T-helper 1 cell treated with Interleukin-12 subunit alpha and Interleukin-12 subunit beta and Interleukin-4 antibody, amounts not matched to agents 30 μg/mL and 1 μg/mL, for 36 hours (primary cell): Measurements from ENCODE around the gene ITGAX.
"Not testable (repeated sequence)": the region's sequence is repeated elsewhere in the genome, so short reads cannot be mapped to it uniquely, and the experiment has no call there.

Source experiments
- H3K27ac Mint-ChIP-seq: one replicate; pipeline ENCODE4 v1.8.0; 2021; ENCODE audit warnings: mild to moderate bottlenecking, mixed read lengths
- H3K27me3 Mint-ChIP-seq: one replicate; pipeline ENCODE4 v1.8.0; 2021; ENCODE audit warnings: low read depth, mixed read lengths
- H3K36me3 Mint-ChIP-seq: one replicate; pipeline ENCODE4 v1.8.0; 2021; ENCODE audit warnings: low read depth, mixed read lengths
- H3K4me1 Mint-ChIP-seq: one replicate; pipeline ENCODE4 v1.8.0; 2021; ENCODE audit warnings: low read depth, mixed read lengths
- H3K4me3 Mint-ChIP-seq: one replicate; pipeline ENCODE4 v1.8.0; 2021; ENCODE audit warnings: mild to moderate bottlenecking, moderate library complexity, mixed read lengths
- H3K9me3 Mint-ChIP-seq: one replicate; pipeline ENCODE4 v1.8.0; 2021; ENCODE audit warnings: mixed read lengths

ITGAX gene

GRCh38 chr16:31403590-31404352, 48.8 kb downstream of the ITGAX start:
- peaks cover 14% of the 10 kb centered on the region for H3K9me3 Mint-ChIP-seq
- H3K36me3 Mint-ChIP-seq = peaks cover 9% of the 10 kb centered on the region
- H3K4me3 Mint-ChIP-seq = no peak overlapping the region
- H3K4me1 Mint-ChIP-seq = peaks cover 6% of the 10 kb centered on the region
- no peak overlapping the region for H3K27ac Mint-ChIP-seq
- peaks cover 10% of the 10 kb centered on the region for H3K27me3 Mint-ChIP-seq

- Mint-ChIP-seq H3K9me3 (peaks cover 7% of the 10 kb centered on the region), H3K27ac (no peak overlapping the region), H3K27me3 (peaks cover 14% of the 10 kb centered on the region), H3K4me3 (no peak overlapping the region), H3K4me1 (peaks cover 6% of the 10 kb centered on the region), H3K36me3 (peaks cover 3% of the 10 kb centered on the region)
Measured at GRCh38 chr16:31404353-31405064, 49.5 kb downstream of the ITGAX start.

- no peak overlapping the region for H3K4me3 Mint-ChIP-seq
Measured at GRCh38 chr16:31407406-31407805, 52.4 kb downstream of the ITGAX start.

GRCh38 chr16:31409433-31409832, 54.5 kb downstream of the ITGAX start:
- peaks cover 7% of the 10 kb centered on the region for H3K4me1 Mint-ChIP-seq
- H3K4me3 Mint-ChIP-seq = no peak overlapping the region
- peaks cover 14% of the 10 kb centered on the region for H3K27me3 Mint-ChIP-seq
- H3K9me3 Mint-ChIP-seq = no peaks in the 10 kb centered on the region
- H3K36me3 Mint-ChIP-seq = no peaks in the 10 kb centered on the region
- no peak overlapping the region for H3K27ac Mint-ChIP-seq

More at GRCh38 chr16:31407406-31407805, 52.4 kb downstream of the ITGAX start:
- Mint-ChIP-seq H3K27me3 (peaks cover 14% of the 10 kb centered on the region), H3K9me3 (no peaks in the 10 kb centered on the region), H3K36me3 (no peaks in the 10 kb centered on the region), H3K27ac (no peak overlapping the region), H3K4me1 (peaks cover 1% of the 10 kb centered on the region)

GRCh38 chr16:31410082-31410481, 55.1 kb downstream of the ITGAX start:
- Mint-ChIP-seq H3K4me3 (no peak overlapping the region), H3K27me3 (peaks cover 14% of the 10 kb centered on the region), H3K9me3 (no peaks in the 10 kb centered on the region), H3K4me1 (peaks cover 12% of the 10 kb centered on the region), H3K36me3 (no peaks in the 10 kb centered on the region), H3K27ac (no peak overlapping the region)

- no peak overlapping the region for H3K27ac Mint-ChIP-seq
- H3K4me3 Mint-ChIP-seq = no peak overlapping the region
- H3K9me3 Mint-ChIP-seq = no peaks in the 10 kb centered on the region
- H3K36me3 Mint-ChIP-seq = no peaks in the 10 kb centered on the region
- peaks cover 14% of the 10 kb centered on the region for H3K27me3 Mint-ChIP-seq
- peaks cover 19% of the 10 kb centered on the region for H3K4me1 Mint-ChIP-seq
Measured at GRCh38 chr16:31411024-31411844, 56.3 kb downstream of the ITGAX start.

- no peaks in the 10 kb centered on the region for H3K36me3 Mint-ChIP-seq
- H3K27me3 Mint-ChIP-seq = peaks cover 11% of the 10 kb centered on the region
- no peak overlapping the region for H3K4me3 Mint-ChIP-seq
- H3K4me1 Mint-ChIP-seq = peaks cover 23% of the 10 kb centered on the region
- H3K9me3 Mint-ChIP-seq = no peaks in the 10 kb centered on the region
- no peak overlapping the region for H3K27ac Mint-ChIP-seq
Measured at GRCh38 chr16:31412750-31413149, 57.8 kb downstream of the ITGAX start.

GRCh38 chr16:31413381-31413780, 58.4 kb downstream of the ITGAX start:
- peaks cover 29% of the 10 kb centered on the region for H3K4me1 Mint-ChIP-seq
- H3K27ac Mint-ChIP-seq = no peak overlapping the region
- H3K4me3 Mint-ChIP-seq = no peak overlapping the region
- peaks cover 12% of the 10 kb centered on the region for H3K27me3 Mint-ChIP-seq
- peaks cover 6% of the 10 kb centered on the region for H3K36me3 Mint-ChIP-seq
- H3K9me3 Mint-ChIP-seq = peaks cover 6% of the 10 kb centered on the region

- H3K4me1 Mint-ChIP-seq = peaks cover 33% of the 10 kb centered on the region
Measured at GRCh38 chr16:31413943-31414342, 59.0 kb downstream of the ITGAX start.

GRCh38 chr16:31414706-31415105, 59.7 kb downstream of the ITGAX start:
- Mint-ChIP-seq H3K27me3 (peaks cover 4% of the 10 kb centered on the region), H3K4me3 (peak overlapping the region; percentile 41), H3K4me1 (peaks cover 35% of the 10 kb centered on the region), H3K27ac (peak overlapping the region; percentile 17), H3K9me3 (peaks cover 6% of the 10 kb centered on the region), H3K36me3 (peaks cover 7% of the 10 kb centered on the region)

More at GRCh38 chr16:31413943-31414342, 59.0 kb downstream of the ITGAX start:
- Mint-ChIP-seq H3K4me3 (no peak overlapping the region), H3K36me3 (peaks cover 7% of the 10 kb centered on the region), H3K27ac (no peak overlapping the region), H3K27me3 (peaks cover 7% of the 10 kb centered on the region), H3K9me3 (peaks cover 6% of the 10 kb centered on the region)

- Mint-ChIP-seq H3K4me3 (peak overlapping the region; percentile 29), H3K27ac (peak overlapping the region; percentile 34), H3K36me3 (peaks cover 10% of the 10 kb centered on the region), H3K27me3 (peaks cover 4% of the 10 kb centered on the region), H3K4me1 (peaks cover 44% of the 10 kb centered on the region), H3K9me3 (peaks cover 10% of the 10 kb centered on the region)
Measured at GRCh38 chr16:31416371-31416770, 61.4 kb downstream of the ITGAX start.

GRCh38 chr16:31417036-31417435, 62.1 kb downstream of the ITGAX start:
- not testable (repeated sequence) for H3K4me3 Mint-ChIP-seq, H3K36me3 Mint-ChIP-seq, H3K27me3 Mint-ChIP-seq, H3K27ac Mint-ChIP-seq
- Mint-ChIP-seq H3K9me3 (peaks cover 10% of the 10 kb centered on the region), H3K4me1 (peaks cover 49% of the 10 kb centered on the region)

GRCh38 chr16:31417916-31418315, 62.9 kb downstream of the ITGAX start:
- Mint-ChIP-seq H3K4me1 (peaks cover 55% of the 10 kb centered on the region), H3K27ac (no peak overlapping the region), H3K4me3 (no peak overlapping the region), H3K36me3 (peaks cover 10% of the 10 kb centered on the region), H3K9me3 (peaks cover 10% of the 10 kb centered on the region), H3K27me3 (peaks cover 4% of the 10 kb centered on the region)

- Mint-ChIP-seq H3K36me3 (peaks cover 11% of the 10 kb centered on the region), H3K4me1 (peaks cover 53% of the 10 kb centered on the region), H3K9me3 (peaks cover 10% of the 10 kb centered on the region), H3K27ac (peak overlapping the region; percentile 86), H3K27me3 (peaks cover 4% of the 10 kb centered on the region), H3K4me3 (peak overlapping the region; percentile 54)
Measured at GRCh38 chr16:31420037-31420436, 65.1 kb downstream of the ITGAX start.
